CD4-positive, alpha-beta T cell (primary cell): ENCODE results near the gene METAP1D. TPM values are rescaled to one million over a fixed set of nuclear protein-coding genes. Genes with fewer than 3 reads are reported as not detected.

Experiments
- ATAC-seq: fragments of 200-7000 bp; cut with Tn5 transposase; one replicate; pipeline ENCODE4 v1.10.0; 2022; ENCODE audit warnings: mild to moderate bottlenecking; ENCODE audit not compliant: poor library complexity
- CTCF ChIA-PET: fragments of 350-600 bp; sonication (Branson Sonifier 250); formaldehyde crosslinking; loops from one replicate; lab custom pipeline; 2021; ENCODE audit warnings: antibody characterized with exemption, inconsistent platforms; lab: Charles Lee
- POLR2A ChIA-PET: fragments of 350-600 bp; sonication (Branson Sonifier 250); formaldehyde crosslinking; loops from one replicate; lab custom pipeline; 2021; ENCODE audit warnings: antibody characterized with exemption, inconsistent platforms; lab: Charles Lee
- DNase-seq, 14 experiments: peaks; one replicate each; pipeline ENCODE4 v3.0.0-alpha.2; 2013 to 2020; ENCODE audit warnings: mixed read lengths in 2 of 14
- H3K27ac ChIP-seq, 2 donors: one replicate each; pipeline versions ENCODE4 v1.5.1 to v1.7.0; 2013; ENCODE audit warnings: low read length in 2 of 2, low read depth in 1 of 2, mild to moderate bottlenecking in 1 of 2
- H3K27me3 ChIP-seq, 2 experiments: 1 replicate in 1 of 2; 2 replicates in 1 of 2; pipeline versions ENCODE4 v1.6.1 to v1.7.0; 2013; ENCODE audit warnings: low read length in 2 of 2, control low read depth in 1 of 2, mild to moderate bottlenecking in 1 of 2, moderate library complexity in 1 of 2; ENCODE audit not compliant: insufficient read depth in 2 of 2, control insufficient read depth in 1 of 2
- H3K36me3 ChIP-seq: one replicate; pipeline ENCODE4 v1.6.1; 2013; ENCODE audit warnings: low read length, control low read depth; ENCODE audit not compliant: insufficient read depth
- H3K4me1 ChIP-seq: one replicate; pipeline ENCODE4 v1.6.1; 2013; ENCODE audit warnings: low read length, control low read depth; ENCODE audit not compliant: insufficient read depth
- H3K4me3 ChIP-seq: one replicate; pipeline ENCODE4 v1.5.1; 2013; ENCODE audit warnings: mild to moderate bottlenecking, low read length, moderate library complexity
- H3K9me3 ChIP-seq, 2 experiments: 1 replicate in 1 of 2; 2 replicates in 1 of 2; pipeline versions ENCODE4 v1.6.1 to v1.7.0; 2013; ENCODE audit warnings: low read length in 2 of 2, mild to moderate bottlenecking in 2 of 2, control low read depth in 1 of 2, moderate library complexity in 1 of 2; ENCODE audit not compliant: control insufficient read depth in 1 of 2, insufficient read depth in 1 of 2
- H3K27ac Mint-ChIP-seq: one replicate; pipeline ENCODE4 v1.8.0; 2020; ENCODE audit warnings: mixed read lengths
- H3K27me3 Mint-ChIP-seq: one replicate; pipeline ENCODE4 v1.8.0; 2021; ENCODE audit warnings: mixed read lengths
- H3K36me3 Mint-ChIP-seq: one replicate; pipeline ENCODE4 v1.8.0; 2021; ENCODE audit warnings: low read depth, mixed read lengths
- H3K4me1 Mint-ChIP-seq: one replicate; pipeline ENCODE4 v1.8.0; 2021; ENCODE audit warnings: low read depth, mixed read lengths
- H3K4me3 Mint-ChIP-seq: one replicate; pipeline ENCODE4 v1.8.0; 2020; ENCODE audit warnings: mild to moderate bottlenecking, mixed read lengths
- H3K9me3 Mint-ChIP-seq: one replicate; pipeline ENCODE4 v1.8.0; 2020; ENCODE audit warnings: mixed read lengths
- intact Hi-C, 2 experiments: fragments of 100-400 bp; cut with DNase I in 1 of 2; cut with micrococcal nuclease in 1 of 2; formaldehyde crosslinking; loops; one replicate each; pipeline versions ENCODE4 v1.15.1 to v1.9.0; 2023 to 2025; cut with DNase I, micrococcal nuclease
- total RNA-seq, 174 experiments: library from RNA in 2 of 174; stranded (reverse) in 2 of 174; gene quantifications; one replicate each; pipeline ENCODE4 v1.2.3 and lab custom pipeline; 2021 to 2026
- TF ChIP-seq, protein P1 (sequence below): fragments of 200-600 bp; IDR thresholded peaks from one replicate; pipeline ENCODE4 v1.8.0; 2022; ENCODE audit warnings: antibody characterized with exemption, mild to moderate bottlenecking

METAP1D gene
- total RNA-seq, 2 experiments from 2014 or later, result 7.2 to 7.9 TPM

DNA sequence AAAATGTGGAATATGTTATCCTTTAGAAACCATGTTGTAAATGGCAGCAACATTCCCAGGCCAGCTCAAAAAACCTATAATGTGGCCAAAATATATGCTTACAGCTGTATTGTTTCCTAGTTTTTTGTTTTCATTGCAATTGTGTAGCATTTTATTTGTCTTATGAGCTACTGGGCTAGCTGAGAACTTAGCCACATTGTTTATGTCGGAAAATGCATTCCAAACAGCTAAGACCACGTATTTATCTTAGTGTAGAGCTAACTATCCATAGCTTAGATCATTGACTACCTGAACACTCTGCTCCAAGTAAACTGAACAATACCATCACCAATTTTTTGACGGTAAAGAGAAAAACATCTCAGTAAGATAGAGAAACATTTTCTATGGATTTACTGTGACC lies 38.4 kb downstream of the METAP1D start:
- Mint-ChIP-seq H3K4me3 (no peak overlapping the region), H3K27me3 (no peaks in the 10 kb centered on the region), H3K36me3 (no peaks in the 10 kb centered on the region), H3K27ac (no peak overlapping the region), H3K9me3 (no peaks in the 10 kb centered on the region), H3K4me1 (no peaks in the 10 kb centered on the region)
- H3K27ac ChIP-seq, result no peak overlapping the region
- no peaks in the 10 kb centered on the region for H3K9me3 ChIP-seq
- DNase-seq (no peak), ATAC-seq (no peak)
- H3K4me1 ChIP-seq, result no peaks in the 10 kb centered on the region
- TF ChIP-seq, protein P1, sequence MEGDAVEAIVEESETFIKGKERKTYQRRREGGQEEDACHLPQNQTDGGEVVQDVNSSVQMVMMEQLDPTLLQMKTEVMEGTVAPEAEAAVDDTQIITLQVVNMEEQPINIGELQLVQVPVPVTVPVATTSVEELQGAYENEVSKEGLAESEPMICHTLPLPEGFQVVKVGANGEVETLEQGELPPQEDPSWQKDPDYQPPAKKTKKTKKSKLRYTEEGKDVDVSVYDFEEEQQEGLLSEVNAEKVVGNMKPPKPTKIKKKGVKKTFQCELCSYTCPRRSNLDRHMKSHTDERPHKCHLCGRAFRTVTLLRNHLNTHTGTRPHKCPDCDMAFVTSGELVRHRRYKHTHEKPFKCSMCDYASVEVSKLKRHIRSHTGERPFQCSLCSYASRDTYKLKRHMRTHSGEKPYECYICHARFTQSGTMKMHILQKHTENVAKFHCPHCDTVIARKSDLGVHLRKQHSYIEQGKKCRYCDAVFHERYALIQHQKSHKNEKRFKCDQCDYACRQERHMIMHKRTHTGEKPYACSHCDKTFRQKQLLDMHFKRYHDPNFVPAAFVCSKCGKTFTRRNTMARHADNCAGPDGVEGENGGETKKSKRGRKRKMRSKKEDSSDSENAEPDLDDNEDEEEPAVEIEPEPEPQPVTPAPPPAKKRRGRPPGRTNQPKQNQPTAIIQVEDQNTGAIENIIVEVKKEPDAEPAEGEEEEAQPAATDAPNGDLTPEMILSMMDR, result no peak
- H3K27me3 ChIP-seq, result no peaks in the 10 kb centered on the region
- H3K4me3 ChIP-seq, result no peak overlapping the region
- no peaks in the 10 kb centered on the region for H3K36me3 ChIP-seq
- POLR2A ChIA-PET, result no interaction called here
- CTCF ChIA-PET, result no interaction called here
- intact Hi-C loops, result no loop called here

DNA sequence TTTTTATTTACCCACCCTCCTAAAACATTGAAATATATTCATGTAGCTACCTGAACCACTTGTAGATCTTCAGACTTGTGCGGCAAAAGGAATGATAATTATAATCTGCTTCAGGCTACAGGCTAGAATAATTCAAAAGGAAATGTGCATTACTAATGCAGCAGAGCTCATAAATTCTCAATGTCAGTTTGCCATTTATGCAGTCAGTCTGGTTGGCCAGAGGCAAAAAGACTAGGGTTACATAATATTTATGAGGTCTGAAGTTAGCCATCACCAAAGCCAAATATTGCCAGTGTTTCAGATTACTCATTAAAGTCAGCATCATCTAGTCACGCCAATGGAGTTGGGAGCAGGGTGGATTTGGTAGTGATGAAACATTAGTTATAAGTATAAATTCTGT lies 38.9 kb downstream of the METAP1D start:
- no peaks in the 10 kb centered on the region for H3K4me1 Mint-ChIP-seq
- no peaks in the 10 kb centered on the region for H3K9me3 Mint-ChIP-seq
- POLR2A ChIA-PET, result no interaction called here
- H3K36me3 Mint-ChIP-seq, result no peaks in the 10 kb centered on the region
- H3K36me3 ChIP-seq, result no peaks in the 10 kb centered on the region
- TF ChIP-seq, protein P1, result no peak
- no peaks in the 10 kb centered on the region for H3K27me3 ChIP-seq
- H3K4me3 Mint-ChIP-seq, result no peak overlapping the region
- ATAC-seq (no peak), DNase-seq (no peak)
- intact Hi-C loops, result no loop called here
- no peak overlapping the region for H3K27ac Mint-ChIP-seq
- H3K9me3 ChIP-seq, result no peaks in the 10 kb centered on the region
- H3K27me3 Mint-ChIP-seq, result no peaks in the 10 kb centered on the region
- H3K4me1 ChIP-seq, result no peaks in the 10 kb centered on the region
- no peak overlapping the region for H3K4me3 ChIP-seq
- CTCF ChIA-PET, result no interaction called here
- H3K27ac ChIP-seq, result no peak overlapping the region

DNA sequence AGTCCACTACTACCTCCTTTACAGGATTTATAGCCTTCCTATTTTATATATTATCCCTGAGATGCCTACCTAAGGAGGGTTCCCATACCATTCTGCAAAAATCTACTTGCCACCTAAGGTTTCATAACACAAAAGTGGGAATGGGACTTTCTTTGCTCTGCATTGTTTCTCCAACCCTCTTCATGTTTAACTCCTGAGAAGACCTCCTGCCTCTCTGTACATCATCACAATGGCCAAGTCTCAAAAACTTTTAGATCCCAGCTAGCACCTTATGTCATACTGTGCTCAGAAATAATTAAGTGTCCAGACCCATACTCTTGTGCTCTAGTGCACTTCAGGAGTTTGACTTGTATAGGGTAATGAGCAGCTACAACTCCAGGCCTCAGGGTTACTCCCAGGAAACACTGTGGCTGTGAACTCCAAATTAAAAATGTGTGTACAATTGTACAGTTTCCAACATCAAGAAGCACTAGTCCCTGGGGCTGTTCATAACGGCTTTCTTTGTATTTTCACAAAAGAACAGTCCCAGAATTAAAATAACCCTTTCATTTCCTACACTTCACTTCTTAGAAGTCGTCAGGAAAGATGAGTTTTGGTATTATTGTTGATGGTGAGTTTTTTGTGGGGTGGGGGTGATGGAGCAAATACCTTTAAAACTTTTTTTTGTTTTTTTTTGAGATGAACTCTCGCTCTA lies 39.4 kb downstream of the METAP1D start:
- POLR2A ChIA-PET, result no interaction called here
- no peak overlapping the region for H3K27ac Mint-ChIP-seq
- TF ChIP-seq, protein P1, result no peak
- H3K4me1 Mint-ChIP-seq, result no peaks in the 10 kb centered on the region
- no peaks in the 10 kb centered on the region for H3K9me3 Mint-ChIP-seq
- Histone ChIP-seq H3K4me1 (no peaks in the 10 kb centered on the region), H3K27ac (no peak overlapping the region), H3K9me3 (no peaks in the 10 kb centered on the region), H3K27me3 (no peaks in the 10 kb centered on the region), H3K36me3 (no peaks in the 10 kb centered on the region), H3K4me3 (no peak overlapping the region)
- CTCF ChIA-PET, result no interaction called here
- H3K36me3 Mint-ChIP-seq, result no peaks in the 10 kb centered on the region
- no peak for DNase-seq
- ATAC-seq, result no peak
- H3K4me3 Mint-ChIP-seq, result no peak overlapping the region
- no peaks in the 10 kb centered on the region for H3K27me3 Mint-ChIP-seq
- intact Hi-C loops, result no loop called here
